Bronchial epithelial cell (primary cell): ENCODE measurements around the gene CATSPER3. TPM values are rescaled to one million over a fixed set of nuclear protein-coding genes. Genes with fewer than 3 reads are reported as not detected.
"Not testable (repeated sequence)": the region's sequence is repeated elsewhere in the genome, so short reads cannot be mapped to it uniquely, and the experiment has no call there.

Experiments used
- DNase-seq: peaks from one replicate; pipeline ENCODE4 v3.0.0-alpha.2; 2010; ENCODE audit warnings: low read depth
- FAIRE-seq: peaks from 2 replicates; lab custom pipeline; 2011; peaks lifted over from hg19 to GRCh38; lab: Jason Lieb, UNC
- H3K27me3 ChIP-seq: 2 replicates; pipeline ENCODE4 v1.5.1; 2011; ENCODE audit warnings: low read length; ENCODE audit not compliant: control insufficient read depth, insufficient read depth
- H3K36me3 ChIP-seq: 2 replicates; pipeline ENCODE4 v1.5.1; 2011; ENCODE audit warnings: low read length; ENCODE audit not compliant: control insufficient read depth, insufficient read depth
- H3K4me3 ChIP-seq: 2 replicates; pipeline ENCODE4 v1.5.1; 2011; ENCODE audit warnings: mild to moderate bottlenecking, low read depth, low read length, control low read depth
- total RNA-seq: library from RNA; depleted of rRNA; stranded (reverse); fragments of >200 nt; gene quantifications from 2 replicates; pipeline ENCODE4 v1.2.1, GENCODE V29; 2014
- TF ChIP-seq, protein P1 (sequence below): IDR thresholded peaks from 2 replicates; pipeline ENCODE4 v1.5.1; 2011; ENCODE audit warnings: mild to moderate bottlenecking, moderate library complexity, low read length, control low read depth, inconsistent platforms; ENCODE audit not compliant: insufficient read depth, severe bottlenecking

Gene CATSPER3
- total RNA-seq, 1 donor from 2014 or later: under 0.01 TPM

GRCh38 chr5:134975843-134976242, 8.1 kb downstream of the CATSPER3 start:
- no peaks in the 10 kb centered on the region for H3K36me3 ChIP-seq
- H3K4me3 ChIP-seq: no peak overlapping the region
- peak; percentile 66 for DNase-seq
- H3K27me3 ChIP-seq: no peaks in the 10 kb centered on the region
- FAIRE-seq: no peak
- TF ChIP-seq, protein P1, sequence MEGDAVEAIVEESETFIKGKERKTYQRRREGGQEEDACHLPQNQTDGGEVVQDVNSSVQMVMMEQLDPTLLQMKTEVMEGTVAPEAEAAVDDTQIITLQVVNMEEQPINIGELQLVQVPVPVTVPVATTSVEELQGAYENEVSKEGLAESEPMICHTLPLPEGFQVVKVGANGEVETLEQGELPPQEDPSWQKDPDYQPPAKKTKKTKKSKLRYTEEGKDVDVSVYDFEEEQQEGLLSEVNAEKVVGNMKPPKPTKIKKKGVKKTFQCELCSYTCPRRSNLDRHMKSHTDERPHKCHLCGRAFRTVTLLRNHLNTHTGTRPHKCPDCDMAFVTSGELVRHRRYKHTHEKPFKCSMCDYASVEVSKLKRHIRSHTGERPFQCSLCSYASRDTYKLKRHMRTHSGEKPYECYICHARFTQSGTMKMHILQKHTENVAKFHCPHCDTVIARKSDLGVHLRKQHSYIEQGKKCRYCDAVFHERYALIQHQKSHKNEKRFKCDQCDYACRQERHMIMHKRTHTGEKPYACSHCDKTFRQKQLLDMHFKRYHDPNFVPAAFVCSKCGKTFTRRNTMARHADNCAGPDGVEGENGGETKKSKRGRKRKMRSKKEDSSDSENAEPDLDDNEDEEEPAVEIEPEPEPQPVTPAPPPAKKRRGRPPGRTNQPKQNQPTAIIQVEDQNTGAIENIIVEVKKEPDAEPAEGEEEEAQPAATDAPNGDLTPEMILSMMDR: no peak

- no peaks in the 10 kb centered on the region for H3K36me3 ChIP-seq
- FAIRE-seq: no peak
Observed at GRCh38 chr5:134976841-134977240, 9.1 kb downstream of the CATSPER3 start.

GRCh38 chr5:134979416-134979815, 11.7 kb downstream of the CATSPER3 start:
- FAIRE-seq (no peak), DNase-seq (no peak)
- no peak overlapping the region for H3K4me3 ChIP-seq
- TF ChIP-seq, protein P1: no peak
- H3K27me3 ChIP-seq: no peaks in the 10 kb centered on the region
- H3K36me3 ChIP-seq: no peaks in the 10 kb centered on the region

More at GRCh38 chr5:134976841-134977240, 9.1 kb downstream of the CATSPER3 start:
- no peak overlapping the region for H3K4me3 ChIP-seq
- DNase-seq: no peak
- H3K27me3 ChIP-seq: no peaks in the 10 kb centered on the region
- TF ChIP-seq, protein P1: no peak

- FAIRE-seq (no peak), DNase-seq (no peak)
- Histone ChIP-seq H3K36me3 (no peaks in the 10 kb centered on the region), H3K4me3 (no peak overlapping the region), H3K27me3 (no peaks in the 10 kb centered on the region)
- TF ChIP-seq, protein P1: no peak
Observed at GRCh38 chr5:134982230-134982629, 14.5 kb downstream of the CATSPER3 start.

DNA sequence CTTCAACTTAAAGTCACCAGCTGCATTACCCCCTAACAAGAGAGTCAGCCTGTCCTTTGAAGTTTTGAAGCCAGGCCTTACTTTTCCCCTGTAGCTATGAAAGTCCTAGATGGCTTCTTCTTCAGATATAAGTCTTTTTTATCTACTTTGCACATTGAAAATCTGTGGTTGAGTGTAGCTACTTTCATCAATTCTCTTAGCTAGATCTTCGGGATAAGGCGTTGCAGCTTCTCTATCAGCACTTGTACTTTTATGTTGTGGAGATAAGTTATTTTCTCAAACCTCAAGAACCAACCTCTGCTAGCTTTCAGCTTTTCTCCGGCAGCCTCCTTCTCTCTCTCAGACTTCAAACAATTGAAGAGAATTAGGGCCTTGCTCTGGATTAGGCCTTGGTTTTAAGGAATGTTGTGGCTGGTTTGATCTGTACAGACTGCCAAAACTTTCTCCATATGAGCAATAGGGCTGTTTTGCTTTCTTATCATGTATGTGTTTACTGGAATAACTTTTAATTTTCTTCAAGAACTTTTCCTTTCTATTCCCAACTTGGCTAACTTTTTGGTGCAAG, 21.6 kb downstream of the CATSPER3 start:
- Histone ChIP-seq H3K27me3 (no peaks in the 10 kb centered on the region), H3K4me3 (no peak overlapping the region), H3K36me3 (no peaks in the 10 kb centered on the region)
- TF ChIP-seq, protein P1: no peak
- DNase-seq (no peak), FAIRE-seq (no peak)

DNA sequence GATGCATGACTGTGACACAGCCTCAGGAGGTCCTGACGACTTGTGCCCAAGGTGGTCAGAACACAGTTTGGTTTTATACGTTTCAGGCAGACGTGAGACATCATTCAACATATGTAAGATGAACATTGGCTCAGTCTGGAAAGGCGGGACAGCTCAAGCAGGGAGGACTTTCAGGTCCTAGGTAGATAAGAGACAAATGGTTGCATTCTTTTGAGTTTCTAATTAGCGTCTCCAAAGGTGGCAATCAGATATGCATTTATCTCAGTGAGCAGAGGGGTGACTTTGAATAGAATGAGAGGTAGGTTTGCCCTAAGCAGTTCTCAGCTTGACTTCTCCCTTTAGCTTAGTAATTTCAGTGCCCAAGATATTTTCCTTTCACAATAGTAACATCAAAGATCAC, 22.5 kb downstream of the CATSPER3 start:
- H3K27me3 ChIP-seq, H3K4me3 ChIP-seq, FAIRE-seq, DNase-seq, H3K36me3 ChIP-seq: not testable (repeated sequence)
